ENCODE measurements around the gene PDS5B. TPM values are rescaled to one million over a fixed set of nuclear protein-coding genes. Genes with fewer than 3 reads are reported as not detected.
"Not testable (repeated sequence)": the region's sequence is repeated elsewhere in the genome, so short reads cannot be mapped to it uniquely, and the experiment has no call there.

The PDS5B gene
- total RNA-seq, 2 experiments from 2014 or later, result 39.8 to 40.6 TPM

DNA sequence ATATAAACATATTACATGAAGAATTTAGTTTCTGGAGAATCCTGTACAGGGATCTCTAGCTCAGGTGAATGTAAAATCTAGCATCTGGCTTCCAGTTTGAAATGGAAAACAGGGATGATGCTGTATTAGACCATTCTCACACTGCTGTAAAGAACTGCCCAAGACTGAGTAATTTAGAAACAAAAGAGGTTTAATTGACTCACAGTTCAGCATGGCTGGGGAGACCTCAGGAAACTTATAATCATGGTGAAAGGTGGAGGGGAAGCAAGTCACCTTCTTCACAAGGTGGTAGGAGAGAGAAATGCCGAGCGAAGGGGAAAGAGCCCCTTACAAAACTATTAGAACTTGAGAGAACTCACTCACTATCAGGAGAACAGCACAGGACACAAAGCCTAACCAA is 30.6 kb upstream of the PDS5B start:
- no peaks in the 10 kb centered on the region for H3K36me3 ChIP-seq (ENCODE audit: insufficient read depth, low read length)
- intact Hi-C loops (cut with DNase I, micrococcal nuclease), result no loop called here

DNA sequence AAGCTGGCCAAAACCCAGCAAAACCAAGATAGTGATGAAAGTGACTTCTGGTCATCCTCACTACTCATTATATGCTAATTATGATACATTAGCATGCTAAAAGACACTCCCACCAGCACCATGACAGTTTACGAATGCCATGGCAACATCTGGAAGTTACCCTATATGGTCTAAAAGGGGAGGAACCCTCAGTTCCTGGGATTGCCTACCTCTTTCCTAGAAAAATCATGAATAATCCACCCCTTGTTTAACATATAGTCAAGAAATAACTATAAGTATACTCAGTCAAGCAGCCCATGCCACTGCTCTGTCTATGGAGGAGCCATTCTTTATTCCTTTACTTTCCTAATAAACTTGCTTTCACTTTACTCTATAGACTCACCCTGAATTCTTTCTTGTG is 25.4 kb upstream of the PDS5B start:
- CTCF ChIA-PET; H3K36me3 Mint-ChIP-seq (ENCODE audit: low read depth); H3K4me1 Mint-ChIP-seq (ENCODE audit: low read depth); H3K4me3 Mint-ChIP-seq; DNase-seq; H3K9me3 Mint-ChIP-seq; H3K27ac ChIP-seq (ENCODE audit: low read depth in 1 of 2, low read length in 2 of 2); H3K4me1 ChIP-seq (ENCODE audit: insufficient read depth, low read length); H3K27me3 Mint-ChIP-seq; H3K36me3 ChIP-seq (ENCODE audit: insufficient read depth, low read length); H3K9me3 ChIP-seq (ENCODE audit: control insufficient read depth in 1 of 2, insufficient read depth in 1 of 2, low read length in 2 of 2); H3K27ac Mint-ChIP-seq; H3K4me3 ChIP-seq (ENCODE audit: low read length); ATAC-seq (ENCODE audit: poor library complexity); intact Hi-C loops (cut with DNase I, micrococcal nuclease); H3K27me3 ChIP-seq (ENCODE audit: control insufficient read depth in 1 of 2, insufficient read depth in 2 of 2, low read length in 2 of 2): not testable (repeated sequence)
- POLR2A ChIA-PET, result interaction anchor here (0.7 kb wide), 1 partner anchor 41 kb away, joined by 3 read pairs; no protein-coding TSS in a partner anchor

More for the DNA sequence above, 30.6 kb upstream of the PDS5B start:
- no peak for DNase-seq
- peaks cover 0 to 4% of the 10 kb centered on the region in 2 experiments for H3K9me3 ChIP-seq (ENCODE audit: control insufficient read depth in 1 of 2, insufficient read depth in 1 of 2, low read length in 2 of 2)
- H3K4me1 ChIP-seq (ENCODE audit: insufficient read depth, low read length), result no peaks in the 10 kb centered on the region
- Mint-ChIP-seq H3K4me1 (ENCODE audit: low read depth) (no peaks in the 10 kb centered on the region), H3K36me3 (ENCODE audit: low read depth) (no peaks in the 10 kb centered on the region), H3K27ac (no peak overlapping the region), H3K9me3 (no peaks in the 10 kb centered on the region), H3K27me3 (no peaks in the 10 kb centered on the region), H3K4me3 (no peak overlapping the region)
- ChIA-PET CTCF (no interaction called here), POLR2A (no interaction called here)
- no peak for ATAC-seq (ENCODE audit: poor library complexity)
- H3K27ac ChIP-seq (ENCODE audit: low read depth in 1 of 2, low read length in 2 of 2), result no peak overlapping the region
- no peaks in the 10 kb centered on the region for H3K27me3 ChIP-seq (ENCODE audit: control insufficient read depth in 1 of 2, insufficient read depth in 2 of 2, low read length in 2 of 2)
- no peak overlapping the region for H3K4me3 ChIP-seq (ENCODE audit: low read length)
- no peak for TF ChIP-seq CTCF (IDR thresholded peaks at IDR 0.05)

DNA sequence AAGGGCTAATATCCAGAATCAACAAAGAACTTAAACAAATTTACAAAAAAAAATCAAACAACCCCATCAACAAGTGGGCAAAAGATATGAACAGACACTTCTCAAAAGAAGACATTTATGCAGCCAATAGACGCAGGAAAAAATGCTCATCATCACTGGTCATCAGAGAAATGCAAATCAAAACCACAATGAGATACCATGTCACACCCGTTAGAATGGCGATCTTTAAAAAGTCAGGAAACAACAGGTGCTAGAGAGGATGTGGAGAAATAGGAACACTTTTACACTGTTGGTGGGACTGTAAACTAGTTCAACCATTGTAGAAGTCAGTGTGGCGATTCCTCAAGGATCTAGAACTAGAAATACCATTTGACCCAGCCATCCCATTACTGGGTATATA is 10.6 kb upstream of the PDS5B start:
- CTCF ChIA-PET, result interaction anchor here (2.0 kb wide), 1 partner anchor 10 kb away, joined by 4 read pairs; the partner anchor contains the start of gene PDS5B

GRCh38 chr13:32577032-32577431 is 9.2 kb upstream of the PDS5B start:
- Mint-ChIP-seq H3K27me3 (no peaks in the 10 kb centered on the region), H3K27ac (no peak overlapping the region), H3K4me1 (ENCODE audit: low read depth) (no peaks in the 10 kb centered on the region), H3K4me3 (no peak overlapping the region), H3K36me3 (ENCODE audit: low read depth) (no peaks in the 10 kb centered on the region), H3K9me3 (peaks cover 8% of the 10 kb centered on the region)
- H3K4me1 ChIP-seq (ENCODE audit: insufficient read depth, low read length), result no peaks in the 10 kb centered on the region
- ATAC-seq (ENCODE audit: poor library complexity) (no peak), DNase-seq (no peak)
- H3K27ac ChIP-seq (ENCODE audit: low read depth in 1 of 2, low read length in 2 of 2), result no peak overlapping the region
- ChIA-PET CTCF (no interaction called here), POLR2A (no interaction called here)
- H3K36me3 ChIP-seq (ENCODE audit: insufficient read depth, low read length), result no peaks in the 10 kb centered on the region
- TF ChIP-seq CTCF (IDR thresholded peaks at IDR 0.05), result no peak
- H3K9me3 ChIP-seq (ENCODE audit: control insufficient read depth in 1 of 2, insufficient read depth in 1 of 2, low read length in 2 of 2), result peaks cover 9 to 10% of the 10 kb centered on the region in 2 experiments
- H3K27me3 ChIP-seq (ENCODE audit: control insufficient read depth in 1 of 2, insufficient read depth in 2 of 2, low read length in 2 of 2), result no peaks in the 10 kb centered on the region
- intact Hi-C loops (cut with DNase I, micrococcal nuclease), result no loop called here
- H3K4me3 ChIP-seq (ENCODE audit: low read length), result no peak overlapping the region

More for the DNA sequence above, 10.6 kb upstream of the PDS5B start:
- DNase-seq; H3K27ac ChIP-seq (ENCODE audit: low read depth in 1 of 2, low read length in 2 of 2); H3K36me3 Mint-ChIP-seq (ENCODE audit: low read depth); H3K4me3 ChIP-seq (ENCODE audit: low read length); H3K27me3 Mint-ChIP-seq; H3K4me1 ChIP-seq (ENCODE audit: insufficient read depth, low read length); H3K9me3 Mint-ChIP-seq; ATAC-seq (ENCODE audit: poor library complexity); H3K36me3 ChIP-seq (ENCODE audit: insufficient read depth, low read length); H3K4me3 Mint-ChIP-seq; H3K9me3 ChIP-seq (ENCODE audit: control insufficient read depth in 1 of 2, insufficient read depth in 1 of 2, low read length in 2 of 2); H3K27ac Mint-ChIP-seq; H3K27me3 ChIP-seq (ENCODE audit: control insufficient read depth in 1 of 2, insufficient read depth in 2 of 2, low read length in 2 of 2); intact Hi-C loops (cut with DNase I, micrococcal nuclease); H3K4me1 Mint-ChIP-seq (ENCODE audit: low read depth); POLR2A ChIA-PET: not testable (repeated sequence)

Measured in CD4-positive, alpha-beta T cell (primary cell).